Activated T-helper 1 cell treated with anti-CD3 and anti-CD28 coated beads, Interleukin-12 subunit alpha, Interleukin-12 subunit beta, Interleukin-2, Interleukin-4 antibody, amounts not matched to agents 30 ng/mL and 10 ng/mL and 1 ng/mL, durations not matched to agents 14 hours and 24 hours and 36 hours (primary cell): ENCODE measurements around the gene ANKRD24. TPM values are rescaled to one million over a fixed set of nuclear protein-coding genes. Genes with fewer than 3 reads are reported as not detected.
"Not testable (repeated sequence)": the region's sequence is repeated elsewhere in the genome, so short reads cannot be mapped to it uniquely, and the experiment has no call there.

Experiments
- DNase-seq: peaks from one replicate; pipeline ENCODE4 v3.0.0; 2021; ENCODE audit warnings: low spot score
- H3K27ac Mint-ChIP-seq: one replicate; pipeline ENCODE4 v1.8.0; 2021; ENCODE audit warnings: mild to moderate bottlenecking, mixed read lengths
- H3K27me3 Mint-ChIP-seq: one replicate; pipeline ENCODE4 v1.8.0; 2022; ENCODE audit warnings: mild to moderate bottlenecking, moderate library complexity, mixed read lengths; ENCODE audit not compliant: insufficient read depth
- H3K36me3 Mint-ChIP-seq: one replicate; pipeline ENCODE4 v1.8.0; 2021; ENCODE audit warnings: low read depth, mixed read lengths
- H3K4me1 Mint-ChIP-seq: one replicate; pipeline ENCODE4 v1.8.0; 2021; ENCODE audit warnings: low read depth, mixed read lengths
- H3K4me3 Mint-ChIP-seq: one replicate; pipeline ENCODE4 v1.8.0; 2021; ENCODE audit warnings: mild to moderate bottlenecking, moderate library complexity, mixed read lengths
- H3K9me3 Mint-ChIP-seq: one replicate; pipeline ENCODE4 v1.8.0; 2021; ENCODE audit warnings: mixed read lengths
- intact Hi-C: fragments of 100-400 bp; cut with micrococcal nuclease; formaldehyde crosslinking; loops from one replicate; pipeline ENCODE4 v1.15.1; 2024
- total RNA-seq: library from RNA; stranded (reverse); gene quantifications from 2 replicates; pipeline ENCODE4 v1.2.3, GENCODE V29; 2022

The ANKRD24 gene
- total RNA-seq, 1 donor from 2014 or later, result 0.49 TPM

DNA sequence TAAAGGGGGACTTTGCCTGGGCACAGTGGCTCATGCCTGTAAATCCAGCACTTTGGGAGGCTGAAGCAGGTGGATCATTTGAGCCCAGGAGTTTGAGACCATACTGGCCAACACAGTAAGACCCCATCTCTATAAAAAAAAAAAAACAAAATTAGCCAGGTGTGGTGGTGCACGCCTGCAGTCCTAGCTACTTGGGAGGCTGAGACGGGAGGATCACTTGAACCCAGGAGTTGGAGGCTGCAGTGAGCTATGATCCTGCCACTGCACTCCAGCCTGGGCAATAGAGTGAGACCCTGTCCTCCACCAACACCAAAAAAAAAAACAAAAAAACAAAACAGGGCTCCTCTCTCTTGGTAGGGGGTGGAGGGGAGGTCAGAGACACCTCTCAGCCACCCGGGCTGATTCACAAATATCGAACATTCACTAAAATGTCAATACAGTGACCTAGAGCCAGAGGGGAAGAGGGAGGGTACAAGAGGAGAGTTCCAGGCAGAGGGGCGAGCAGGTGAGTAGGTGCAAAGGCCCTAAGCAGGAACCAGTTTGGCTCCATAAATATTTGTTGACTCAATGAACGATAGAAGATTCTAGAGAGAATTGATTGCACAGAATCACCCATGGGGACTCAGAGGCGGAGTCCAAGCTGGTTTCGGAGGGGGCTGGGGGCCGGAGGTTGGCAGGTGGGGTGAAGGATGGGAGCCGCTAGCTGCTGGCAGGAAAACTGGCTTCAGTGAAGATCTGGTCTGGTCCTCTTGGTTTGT lies 30.1 kb upstream of the ANKRD24 start:
- no peaks in the 10 kb centered on the region for H3K36me3 Mint-ChIP-seq
- H3K4me3 Mint-ChIP-seq, result no peak overlapping the region
- peaks cover 2% of the 10 kb centered on the region for H3K27me3 Mint-ChIP-seq
- intact Hi-C loops, result no loop called here
- peaks cover 4% of the 10 kb centered on the region for H3K4me1 Mint-ChIP-seq
- no peak overlapping the region for H3K27ac Mint-ChIP-seq
- DNase-seq, result no peak
- H3K9me3 Mint-ChIP-seq, result no peaks in the 10 kb centered on the region

DNA sequence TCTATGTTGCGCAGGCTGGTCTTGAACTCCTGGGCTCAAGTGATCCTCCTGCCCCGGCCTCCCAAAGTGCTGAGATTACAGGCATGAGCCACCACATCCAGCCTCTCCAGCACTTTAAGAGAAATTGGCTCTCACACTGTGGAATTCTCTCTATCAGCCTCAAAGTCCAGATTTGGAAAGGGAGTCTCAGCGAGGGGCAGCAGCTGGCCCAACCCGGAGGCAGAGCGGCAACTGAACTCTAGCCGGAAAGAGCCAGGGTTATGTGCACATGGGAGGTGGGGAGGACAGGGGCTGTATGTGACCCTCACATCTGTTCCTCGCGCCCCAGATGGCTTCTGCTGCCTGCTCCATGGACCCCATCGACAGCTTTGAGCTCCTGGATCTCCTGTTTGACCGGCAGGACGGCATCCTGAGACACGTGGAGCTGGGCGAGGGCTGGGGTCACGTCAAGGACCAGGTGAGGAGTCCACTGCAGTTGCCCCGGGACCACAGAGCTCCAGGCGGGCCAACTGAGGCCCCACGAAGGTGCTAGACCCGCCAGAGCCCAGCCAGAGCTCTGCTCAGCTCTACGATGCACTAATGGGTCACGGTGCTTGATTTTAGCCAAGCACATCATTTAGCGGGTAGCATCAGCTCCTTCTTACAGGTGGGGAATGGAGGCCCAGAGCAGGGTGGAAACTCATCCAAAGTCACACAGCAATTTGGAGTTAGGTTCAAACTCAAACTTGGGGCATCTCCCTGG lies 27.7 kb upstream of the ANKRD24 start:
- Mint-ChIP-seq H3K9me3 (no peaks in the 10 kb centered on the region), H3K36me3 (no peaks in the 10 kb centered on the region), H3K4me3 (no peak overlapping the region), H3K27ac (no peak overlapping the region), H3K4me1 (peaks cover 4% of the 10 kb centered on the region), H3K27me3 (peaks cover 2% of the 10 kb centered on the region)
- intact Hi-C loops, result no loop called here
- no peak for DNase-seq

DNA sequence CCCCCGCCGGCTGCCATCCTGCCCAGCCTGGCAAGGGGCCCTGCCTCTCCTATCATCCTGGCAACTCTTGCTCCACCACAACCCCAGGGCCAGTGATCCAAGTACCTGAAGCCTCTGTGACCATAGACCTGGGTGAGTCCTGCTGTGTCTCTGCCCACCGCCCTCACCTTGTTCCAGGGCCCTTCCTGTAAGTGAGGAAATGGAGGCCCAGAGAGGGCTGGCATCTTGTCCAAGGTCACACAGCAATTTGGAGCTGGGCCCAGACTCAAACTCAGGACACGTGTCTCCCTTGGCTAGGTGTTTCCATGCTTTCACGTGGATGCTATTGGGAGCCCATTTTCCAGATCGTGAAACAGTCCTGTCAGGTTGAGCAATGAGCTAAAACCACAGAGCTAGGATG lies 25.3 kb upstream of the ANKRD24 start:
- Mint-ChIP-seq H3K9me3 (no peaks in the 10 kb centered on the region), H3K27me3 (peaks cover 2% of the 10 kb centered on the region), H3K36me3 (no peaks in the 10 kb centered on the region), H3K4me1 (peaks cover 4% of the 10 kb centered on the region), H3K4me3 (no peak overlapping the region), H3K27ac (no peak overlapping the region)
- DNase-seq, result no peak
- intact Hi-C loops, result no loop called here

DNA sequence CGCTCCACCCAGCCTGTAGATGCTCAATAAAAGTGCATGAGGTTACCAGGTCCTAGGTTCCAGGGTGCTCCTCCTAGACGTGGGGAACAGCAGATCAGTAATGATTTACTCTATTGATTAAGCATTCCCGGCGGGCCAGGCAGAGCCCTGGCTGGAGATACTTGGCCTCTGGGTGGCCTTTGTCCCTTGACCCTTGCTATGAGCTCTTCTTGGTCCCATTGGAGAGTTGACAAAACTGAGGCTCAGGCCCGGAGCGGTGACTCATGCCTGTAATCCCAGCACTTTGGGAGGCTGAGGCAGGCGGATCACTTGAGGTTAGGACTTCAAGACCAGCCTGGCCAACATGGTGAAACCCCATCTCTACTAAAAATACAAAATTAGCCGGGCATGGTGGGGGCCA lies 24.5 kb upstream of the ANKRD24 start:
- DNase-seq, H3K27ac Mint-ChIP-seq, H3K36me3 Mint-ChIP-seq, intact Hi-C loops, H3K9me3 Mint-ChIP-seq, H3K4me3 Mint-ChIP-seq, H3K27me3 Mint-ChIP-seq, H3K4me1 Mint-ChIP-seq: not testable (repeated sequence)

DNA sequence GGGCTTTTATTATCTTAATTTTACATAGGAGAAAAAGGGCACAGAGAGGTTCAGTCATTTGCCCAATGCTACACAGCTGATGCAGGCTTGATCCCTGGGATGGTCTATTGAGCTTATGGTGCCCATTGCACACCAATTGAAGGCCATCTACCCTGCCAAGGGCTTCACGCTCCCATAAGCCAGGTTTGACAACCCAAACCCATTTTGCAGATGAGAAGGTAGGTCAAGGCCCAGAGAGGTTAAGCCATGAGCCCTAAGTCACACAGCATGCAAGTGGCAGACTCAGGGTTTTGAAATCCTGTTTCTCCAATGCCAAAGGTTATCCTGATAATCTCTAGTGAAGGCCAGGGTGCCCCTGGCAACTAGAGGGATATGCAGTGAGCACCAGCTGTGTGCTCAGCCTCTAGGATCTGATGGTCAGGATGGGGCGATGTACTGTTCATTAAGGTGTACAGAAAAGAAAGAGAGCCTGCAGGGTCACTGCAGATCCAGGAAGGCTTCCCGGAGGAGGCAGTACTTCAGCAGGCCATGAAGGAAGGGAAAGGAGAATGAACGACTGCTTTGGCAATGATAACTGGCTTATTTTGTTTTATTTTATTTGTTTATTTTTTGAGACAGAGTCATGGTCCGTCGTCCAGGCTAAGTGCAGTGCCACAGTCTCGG lies 20.9 kb upstream of the ANKRD24 start:
- Mint-ChIP-seq H3K4me1 (no peaks in the 10 kb centered on the region), H3K4me3 (no peak overlapping the region), H3K27ac (no peak overlapping the region), H3K9me3 (no peaks in the 10 kb centered on the region), H3K36me3 (no peaks in the 10 kb centered on the region), H3K27me3 (peaks cover 2% of the 10 kb centered on the region)
- intact Hi-C loops, result no loop called here
- no peak for DNase-seq

DNA sequence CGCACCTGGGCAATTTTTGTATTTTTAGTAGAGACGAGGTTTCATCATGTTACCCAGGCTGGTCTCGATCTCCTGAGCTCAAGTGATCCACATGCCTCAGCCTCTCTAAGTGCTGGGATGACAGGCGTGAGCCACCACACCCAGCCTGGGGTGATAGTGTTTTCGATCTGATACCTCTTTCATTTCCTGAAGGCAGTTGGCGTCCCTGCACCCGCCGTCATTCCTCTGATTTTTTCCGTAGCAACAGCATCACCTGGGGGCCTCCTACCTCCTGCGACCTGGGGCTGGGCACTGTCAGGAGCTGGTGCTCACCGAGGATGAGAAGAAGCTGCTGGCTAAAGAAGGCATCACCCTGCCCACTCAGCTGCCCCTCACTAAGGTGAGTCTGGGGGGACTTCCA lies 18.2 kb upstream of the ANKRD24 start:
- Mint-ChIP-seq H3K4me1 (no peaks in the 10 kb centered on the region), H3K27ac (no peak overlapping the region), H3K36me3 (no peaks in the 10 kb centered on the region), H3K27me3 (peaks cover 5% of the 10 kb centered on the region), H3K4me3 (no peak overlapping the region), H3K9me3 (no peaks in the 10 kb centered on the region)
- intact Hi-C loops, result no loop called here
- no peak for DNase-seq

DNA sequence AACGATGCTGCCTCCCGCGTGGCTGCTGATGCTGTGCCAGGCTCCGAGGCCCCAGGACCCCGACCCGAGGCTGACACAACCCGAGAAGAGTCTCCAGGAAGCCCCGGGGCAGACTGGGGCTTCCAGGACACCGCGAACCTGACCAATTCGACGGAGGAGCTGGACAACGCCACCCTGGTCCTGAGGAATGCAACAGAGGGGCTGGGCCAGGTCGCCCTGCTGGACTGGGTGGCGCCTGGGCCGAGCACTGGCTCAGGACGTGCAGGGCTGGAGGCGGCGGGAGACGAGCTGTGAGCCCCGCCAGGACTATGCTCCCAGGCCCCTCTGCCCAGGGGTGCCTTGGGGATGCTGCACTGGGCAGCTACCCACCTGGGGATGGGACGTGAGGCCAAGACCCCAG lies 10.8 kb upstream of the ANKRD24 start:
- H3K27me3 Mint-ChIP-seq, result peaks cover 4% of the 10 kb centered on the region
- H3K4me1 Mint-ChIP-seq, result no peaks in the 10 kb centered on the region

DNA sequence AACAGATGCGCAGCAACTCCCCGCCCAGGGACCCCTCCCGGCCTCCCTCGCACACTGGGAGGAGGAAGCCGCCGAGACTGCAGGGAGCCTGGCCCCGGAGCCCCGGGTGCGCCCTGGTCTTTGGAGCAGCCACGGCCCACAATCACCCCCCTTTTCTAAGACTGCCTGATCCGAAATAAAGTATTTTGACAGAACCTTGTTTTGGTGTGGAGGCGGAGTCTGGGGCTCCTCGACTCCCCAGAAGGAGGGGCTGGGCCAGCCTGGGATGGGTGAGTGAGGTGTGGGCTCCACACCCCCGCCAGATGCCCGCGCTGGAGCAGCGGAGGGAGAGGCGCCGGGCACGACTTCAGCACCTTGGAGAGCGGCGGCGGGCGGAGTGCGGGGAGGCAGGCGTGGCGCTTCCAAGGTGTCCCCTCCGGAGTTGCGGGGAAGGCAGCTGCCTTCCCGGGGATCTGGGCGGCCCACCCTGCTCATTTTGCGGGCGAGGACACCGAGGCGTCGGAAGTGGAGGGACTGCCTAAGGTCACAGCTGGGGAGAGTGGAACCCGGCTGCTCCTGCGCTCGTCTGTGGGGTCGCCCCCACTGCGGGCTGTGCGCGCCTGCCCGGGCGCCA lies 9.5 kb upstream of the ANKRD24 start:
- no peak overlapping the region for H3K27ac Mint-ChIP-seq
- H3K27me3 Mint-ChIP-seq, result peaks cover 4% of the 10 kb centered on the region
- no peaks in the 10 kb centered on the region for H3K4me1 Mint-ChIP-seq
- intact Hi-C loops, result no loop called here
- peak; percentile 66 for DNase-seq
- peaks cover 6% of the 10 kb centered on the region for H3K36me3 Mint-ChIP-seq
- no peak overlapping the region for H3K4me3 Mint-ChIP-seq
- H3K9me3 Mint-ChIP-seq, result no peaks in the 10 kb centered on the region

More for the DNA sequence above, 10.8 kb upstream of the ANKRD24 start:
- intact Hi-C loops, result no loop called here
- Mint-ChIP-seq H3K9me3 (no peaks in the 10 kb centered on the region), H3K4me3 (no peak overlapping the region), H3K36me3 (peaks cover 6% of the 10 kb centered on the region), H3K27ac (no peak overlapping the region)
- no peak for DNase-seq

DNA sequence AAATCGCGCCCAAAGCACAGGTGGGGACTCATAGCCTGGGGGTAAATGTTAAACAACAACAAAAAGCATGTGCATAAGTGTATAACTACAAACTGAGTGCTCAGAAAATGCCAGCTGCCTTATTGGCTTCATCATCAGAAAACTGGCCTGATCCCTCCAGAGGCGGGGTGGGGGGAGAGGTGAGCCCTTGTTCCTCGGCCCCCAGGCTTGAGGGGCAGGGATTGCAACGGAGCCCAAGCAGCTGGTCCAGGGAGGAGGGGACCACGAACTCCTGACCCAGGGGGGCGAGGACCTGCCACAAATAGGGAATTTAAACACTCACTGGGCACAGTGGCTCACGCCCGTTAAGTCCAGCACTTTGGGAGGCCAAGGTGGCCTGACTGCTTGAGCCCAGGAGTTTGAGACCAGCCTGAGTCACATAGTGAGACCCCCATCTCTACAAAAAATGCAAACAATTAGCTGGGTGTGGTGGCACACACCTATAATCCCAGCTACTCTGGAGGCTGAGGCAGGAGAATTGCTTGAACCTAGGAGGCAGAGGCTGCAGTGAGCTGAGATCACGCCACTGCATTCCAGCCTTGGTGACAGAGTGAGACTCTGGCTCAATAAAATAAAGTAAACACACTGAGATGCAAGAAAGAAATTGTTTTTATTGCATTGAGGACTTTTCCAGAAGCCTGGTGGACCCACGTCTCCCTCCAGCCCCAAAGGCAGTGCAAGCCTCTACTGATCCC lies 8.8 kb upstream of the ANKRD24 start:
- Mint-ChIP-seq H3K4me1 (no peaks in the 10 kb centered on the region), H3K9me3 (no peaks in the 10 kb centered on the region), H3K4me3 (no peak overlapping the region), H3K36me3 (peaks cover 6% of the 10 kb centered on the region), H3K27ac (no peak overlapping the region), H3K27me3 (peaks cover 2% of the 10 kb centered on the region)
- DNase-seq, result no peak
- intact Hi-C loops, result no loop called here

DNA sequence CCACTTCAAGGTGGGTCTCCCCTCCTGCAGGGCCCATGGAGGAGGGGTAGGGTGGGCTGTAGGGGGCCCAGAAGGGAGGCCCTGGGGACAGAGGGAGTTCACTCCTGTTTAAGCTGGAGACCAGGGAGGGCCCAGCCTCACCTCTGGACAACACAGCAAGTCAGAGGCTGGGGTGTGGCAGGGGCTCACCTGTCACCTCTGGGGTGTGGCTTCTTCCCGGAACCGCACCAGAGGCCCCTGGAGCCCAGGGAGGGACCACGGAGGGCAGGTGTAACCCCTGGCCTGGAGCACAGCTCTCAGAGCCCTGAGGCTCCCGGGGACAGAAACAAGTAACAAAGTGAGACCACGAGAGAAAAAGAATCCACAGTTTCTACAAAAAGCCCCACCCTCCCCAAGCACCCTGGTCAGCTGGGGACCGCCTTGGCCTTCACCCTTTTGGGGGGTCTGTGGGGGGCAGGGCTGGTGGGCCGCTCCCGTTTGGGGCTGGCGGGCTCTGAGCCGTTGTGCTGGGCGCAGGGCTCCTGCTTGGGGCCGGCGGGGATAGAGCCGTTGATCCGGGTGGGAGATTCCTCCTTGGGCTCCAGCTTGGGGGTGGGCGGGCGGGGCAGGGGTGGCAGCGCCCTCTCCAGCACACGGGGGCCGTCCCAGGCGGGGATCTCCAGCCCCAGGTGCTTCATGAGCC lies 8.1 kb upstream of the ANKRD24 start:
- Mint-ChIP-seq H3K4me1 (peaks cover 4% of the 10 kb centered on the region), H3K27ac (no peak overlapping the region), H3K27me3 (peaks cover 2% of the 10 kb centered on the region), H3K9me3 (no peaks in the 10 kb centered on the region), H3K36me3 (peaks cover 9% of the 10 kb centered on the region), H3K4me3 (no peak overlapping the region)
- DNase-seq, result no peak
- intact Hi-C loops, result no loop called here

DNA sequence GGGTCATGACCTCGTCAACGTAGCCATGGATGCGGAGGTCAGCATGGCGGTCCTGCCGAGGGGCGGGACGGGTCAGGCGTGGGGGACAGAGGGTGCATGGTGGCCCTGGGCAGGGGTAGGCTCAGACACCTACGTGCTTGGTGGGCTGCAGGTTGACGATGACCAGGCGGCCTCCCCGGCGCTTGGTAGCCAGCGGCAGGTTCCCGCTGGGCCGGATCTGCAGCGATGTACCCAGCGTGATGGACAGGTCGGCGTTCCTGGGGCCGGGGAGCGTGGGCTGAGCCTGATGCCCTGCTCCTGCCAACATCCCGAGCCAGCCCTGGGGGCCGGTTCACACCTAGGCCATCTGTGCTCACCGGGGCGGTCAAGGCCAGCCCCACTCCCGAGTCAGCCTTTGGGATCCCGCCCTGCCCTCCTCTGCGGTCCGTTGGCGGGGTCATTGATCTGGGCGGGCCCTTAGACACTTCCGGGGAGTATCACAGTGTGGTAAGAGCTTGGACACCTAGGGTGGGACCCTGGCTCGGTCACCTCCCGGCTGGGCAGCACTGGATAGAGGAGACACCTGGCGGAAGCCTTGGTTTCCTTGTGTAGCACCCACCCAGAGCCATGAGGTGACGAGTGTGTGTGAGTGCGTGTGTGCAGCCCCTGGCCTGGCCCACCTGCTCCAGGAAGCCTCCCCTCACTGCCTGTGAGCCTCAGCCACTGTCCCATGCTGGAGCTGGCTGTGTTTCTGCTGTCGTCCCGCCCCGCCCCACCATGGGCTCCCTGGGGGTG lies 7.4 kb upstream of the ANKRD24 start:
- DNase-seq, result no peak
- peaks cover 11% of the 10 kb centered on the region for H3K4me1 Mint-ChIP-seq
- no peak overlapping the region for H3K4me3 Mint-ChIP-seq
- H3K9me3 Mint-ChIP-seq, result no peaks in the 10 kb centered on the region
- peaks cover 2% of the 10 kb centered on the region for H3K27me3 Mint-ChIP-seq
- no peak overlapping the region for H3K27ac Mint-ChIP-seq
- peaks cover 14% of the 10 kb centered on the region for H3K36me3 Mint-ChIP-seq
- intact Hi-C loops, result no loop called here

DNA sequence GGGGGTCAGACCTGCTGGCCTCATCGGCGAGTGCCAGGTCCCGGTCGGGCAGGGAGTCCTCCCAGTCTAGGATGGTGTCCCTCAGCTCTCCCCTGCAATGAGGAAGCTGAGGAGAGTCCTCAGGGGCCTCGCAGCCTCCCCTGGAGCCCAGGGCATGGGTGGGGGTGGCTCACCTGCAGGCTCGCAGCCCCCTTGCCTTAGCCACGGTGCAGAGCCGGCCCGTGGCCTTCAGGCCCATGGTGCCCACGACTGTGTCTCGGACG lies 6.9 kb upstream of the ANKRD24 start:
- H3K36me3 Mint-ChIP-seq, result peaks cover 14% of the 10 kb centered on the region
- intact Hi-C loops, result no loop called here

More for the DNA sequence above, 6.9 kb upstream of the ANKRD24 start:
- Mint-ChIP-seq H3K27me3 (peaks cover 2% of the 10 kb centered on the region), H3K4me1 (peaks cover 16% of the 10 kb centered on the region), H3K27ac (no peak overlapping the region), H3K9me3 (no peaks in the 10 kb centered on the region), H3K4me3 (no peak overlapping the region)
- DNase-seq, result no peak
